NOMO-1 (cell line): Measurements from ENCODE around the gene CPNE8.
A peak's percentile ranks its signal among the peaks of the same experiment; 100 is the strongest.

Source experiments
- DNase-seq, 2 experiments: peaks; one replicate each; lab custom pipeline; 2025; ENCODE audit not compliant: unreplicated experiment in 2 of 2; lab: John Stamatoyannopoulos, UW

CPNE8 gene

GRCh38 chr12:38838056-38838850 is 67.1 kb downstream of the CPNE8 start:
- no peak for DNase-seq

GRCh38 chr12:38831715-38832114 is 73.7 kb downstream of the CPNE8 start:
- DNase-seq, result no peak

DNA sequence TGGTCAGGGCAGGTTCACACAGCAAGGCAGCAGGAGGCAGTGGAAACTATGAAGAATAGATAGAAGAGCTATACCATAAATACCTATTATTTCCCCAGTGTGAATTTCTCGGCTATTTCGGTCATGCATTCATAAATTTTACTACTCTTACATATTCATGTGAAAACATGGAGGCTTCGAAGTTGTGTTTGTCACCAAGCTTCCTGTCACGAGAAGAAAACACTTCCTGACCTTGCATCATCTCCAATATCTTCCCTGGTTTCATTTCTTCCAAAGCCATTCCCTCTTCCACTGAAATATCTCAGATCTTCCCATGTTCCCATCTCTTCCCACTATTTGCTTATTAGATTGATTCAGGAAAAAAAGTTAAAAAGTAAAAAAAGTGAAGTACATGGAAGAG is 80.4 kb downstream of the CPNE8 start:
- no peak for DNase-seq

GRCh38 chr12:38823738-38824137 is 81.7 kb downstream of the CPNE8 start:
- no peak for DNase-seq

GRCh38 chr12:38823314-38823713 is 82.1 kb downstream of the CPNE8 start:
- DNase-seq, result no peak

- DNase-seq, result no peak
Measured at GRCh38 chr12:38817942-38818341, 87.4 kb downstream of the CPNE8 start.

GRCh38 chr12:38813923-38814322 is 91.5 kb downstream of the CPNE8 start:
- DNase-seq, result no peak

- no peak for DNase-seq
Measured at GRCh38 chr12:38811814-38812356, 93.5 kb downstream of the CPNE8 start.

- DNase-seq, result no peak
Measured at GRCh38 chr12:38809832-38810231, 95.6 kb downstream of the CPNE8 start.

- no peak for DNase-seq
Measured at GRCh38 chr12:38788106-38788505, 117.3 kb downstream of the CPNE8 start.

DNA sequence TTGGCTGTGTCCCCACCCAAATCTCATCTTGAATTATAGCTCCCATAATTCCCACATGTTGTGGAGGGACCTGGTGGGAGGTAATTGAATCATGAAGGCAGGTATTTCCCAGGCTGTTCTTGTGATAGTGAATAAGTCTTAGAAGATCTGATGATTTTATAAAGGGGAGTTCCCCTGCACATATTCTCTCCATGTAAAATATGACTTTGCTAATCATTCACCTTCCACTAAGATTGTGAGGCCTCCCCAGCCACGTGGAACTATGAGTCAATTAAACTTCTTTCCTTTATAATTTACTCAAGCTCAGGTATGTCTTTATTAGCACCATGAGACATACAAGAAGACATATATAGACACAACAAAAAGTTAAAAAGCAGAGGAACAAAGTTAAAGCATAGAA is 120.0 kb downstream of the CPNE8 start:
- DNase-seq, result no peak

DNA sequence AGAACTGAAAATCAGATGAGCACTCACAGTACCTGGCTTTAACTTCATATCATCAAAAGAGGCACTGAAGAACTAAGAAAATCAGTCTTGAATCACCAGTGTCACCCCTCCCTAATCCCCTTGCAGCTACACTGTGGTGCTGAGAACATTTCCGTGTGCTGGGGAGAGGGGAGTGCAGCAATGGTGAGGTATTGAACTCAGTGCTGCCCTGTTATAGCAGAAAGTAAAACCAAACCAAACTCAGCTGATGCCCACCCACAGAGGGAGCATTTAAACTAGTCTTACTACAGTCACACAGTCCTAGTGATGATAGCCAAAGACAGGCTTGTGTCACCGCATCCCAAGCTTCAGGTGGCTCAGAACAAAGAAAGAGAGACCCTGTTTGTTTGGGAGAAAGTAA is 122.1 kb downstream of the CPNE8 start:
- DNase-seq, result no peak

GRCh38 chr12:38782359-38782758 is 123.0 kb downstream of the CPNE8 start:
- no peak for DNase-seq

DNA sequence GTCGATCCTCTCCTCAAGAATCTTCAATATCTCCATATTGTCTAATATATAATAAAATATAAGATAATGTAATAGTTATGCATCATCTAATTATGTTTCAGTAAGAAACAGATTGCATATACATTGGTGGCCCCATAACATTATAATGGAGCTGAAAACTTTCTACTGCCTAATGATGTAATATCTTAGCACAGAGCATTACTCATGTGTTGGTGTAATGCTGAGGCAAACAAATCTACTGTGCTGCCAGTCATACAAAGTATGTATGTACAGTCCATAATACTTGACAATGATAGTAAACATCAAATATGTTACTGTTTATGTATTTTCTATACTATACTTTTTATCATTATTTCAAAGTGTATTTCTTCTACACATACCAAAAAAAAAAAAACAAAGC is 128.7 kb downstream of the CPNE8 start:
- no peak for DNase-seq

- no peak for DNase-seq
Measured at GRCh38 chr12:38775457-38775856, 129.9 kb downstream of the CPNE8 start.

- no peak for DNase-seq
Measured at GRCh38 chr12:38772437-38772836, 133.0 kb downstream of the CPNE8 start.

GRCh38 chr12:38771871-38772270 is 133.5 kb downstream of the CPNE8 start:
- peak in 1 of 2 experiments; percentile 30 for DNase-seq

DNA sequence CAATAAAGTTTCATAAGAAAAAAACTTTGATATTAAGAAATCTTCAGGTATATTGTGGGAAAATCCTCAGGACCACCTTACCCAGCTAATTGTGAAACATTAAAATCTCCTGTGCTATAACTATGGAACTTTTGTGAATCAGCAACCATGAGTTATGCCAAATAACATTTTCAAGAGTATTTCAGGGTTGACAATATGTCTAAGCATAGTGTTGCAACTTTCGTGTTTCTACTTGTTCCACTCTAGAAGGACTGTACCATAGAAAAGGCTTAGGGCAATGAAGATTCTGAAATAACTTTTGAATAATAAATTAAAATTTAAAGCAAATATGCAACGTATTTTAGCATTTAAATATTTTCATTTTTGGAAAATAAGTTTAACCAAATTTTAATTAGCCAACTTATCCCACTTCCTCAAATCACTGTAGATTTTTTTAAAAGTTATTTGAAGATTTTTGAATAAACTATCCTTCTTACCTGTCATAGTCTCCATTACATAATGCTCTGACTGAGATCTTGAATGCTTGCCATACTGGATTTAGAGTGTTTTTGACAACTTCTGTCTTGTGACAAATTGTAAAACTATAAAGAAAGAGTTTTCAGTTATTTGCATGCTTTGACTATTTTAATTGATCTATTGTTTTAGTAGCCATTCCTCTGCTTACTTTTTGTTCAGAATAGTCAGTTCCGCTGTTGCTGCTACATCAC is 143.6 kb downstream of the CPNE8 start:
- no peak for DNase-seq

GRCh38 chr12:38761111-38761510 is 144.3 kb downstream of the CPNE8 start:
- DNase-seq, result no peak

GRCh38 chr12:38759621-38760020 is 145.8 kb downstream of the CPNE8 start:
- DNase-seq, result no peak

GRCh38 chr12:38746744-38747143 is 158.6 kb downstream of the CPNE8 start:
- DNase-seq, result peak in 1 of 2 experiments; percentile 2

- DNase-seq, result no peak
Measured at GRCh38 chr12:38745601-38746000, 159.8 kb downstream of the CPNE8 start.
